ENCODE results near the gene MEP1B.

Gene MEP1B

DNA sequence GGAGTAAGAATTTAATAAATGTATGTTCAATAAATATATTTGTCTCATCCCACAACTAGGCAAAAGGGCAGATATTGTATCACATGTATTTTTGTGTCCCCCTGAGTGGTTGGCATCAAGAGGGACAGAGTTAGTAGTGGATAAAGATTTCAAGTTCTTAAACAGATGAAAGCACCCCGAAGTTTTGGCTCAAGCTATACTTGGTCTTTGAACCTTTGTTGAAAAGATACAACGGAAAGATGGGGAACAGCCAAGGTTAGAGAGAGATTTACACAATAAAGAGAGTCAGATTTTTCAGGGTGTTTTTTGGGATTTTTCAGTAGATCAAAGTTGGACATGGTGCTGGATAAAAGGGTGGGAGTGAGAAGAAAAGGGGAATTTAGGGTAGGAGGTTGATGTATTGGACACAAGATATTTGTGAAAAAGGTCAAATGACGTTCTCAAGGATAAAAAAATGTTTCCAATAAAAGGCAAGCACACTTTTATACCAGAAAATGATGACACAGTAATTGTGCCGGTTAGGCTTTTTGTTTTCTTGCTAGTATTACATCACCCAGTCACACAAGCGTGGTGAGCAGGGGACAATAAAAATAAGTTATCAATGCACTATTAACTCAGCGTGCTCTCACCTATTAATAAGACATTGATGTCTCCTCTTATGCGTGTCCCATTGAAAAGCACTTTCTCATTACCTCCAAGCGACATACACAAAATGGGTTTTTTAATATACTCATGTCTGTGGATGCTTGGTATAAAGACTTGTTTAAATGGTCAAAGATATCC, 59.5 kb downstream of the MEP1B start:
- H3K9me3 Mint-ChIP-seq: no peaks in the 10 kb centered on the region
- H3K27ac Mint-ChIP-seq: no peak overlapping the region
- H3K4me3 Mint-ChIP-seq: no peak overlapping the region

DNA sequence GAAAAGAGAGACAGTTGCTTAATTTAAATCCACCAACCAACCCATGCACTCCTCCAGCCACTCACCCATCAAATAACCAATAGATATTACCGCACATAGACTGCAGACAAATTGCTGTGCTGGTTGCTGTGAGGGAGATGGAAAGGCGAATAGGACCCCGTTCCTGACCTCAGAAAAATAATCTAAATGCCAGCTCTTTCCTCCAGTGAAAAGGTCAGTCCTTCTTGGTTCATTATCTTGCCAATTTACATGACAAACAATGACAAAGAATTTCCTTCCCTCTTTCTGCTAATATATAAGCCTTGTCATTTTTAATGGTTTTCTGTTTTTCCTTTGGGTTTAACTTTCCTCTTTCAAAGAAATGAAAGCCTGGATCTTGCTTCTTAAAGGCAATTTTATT, 61.6 kb downstream of the MEP1B start:
- no peak overlapping the region for H3K4me3 Mint-ChIP-seq
- H3K4me1 Mint-ChIP-seq: no peaks in the 10 kb centered on the region
- no peak overlapping the region for H3K27ac Mint-ChIP-seq
- no peaks in the 10 kb centered on the region for H3K9me3 Mint-ChIP-seq
- H3K36me3 Mint-ChIP-seq: no peaks in the 10 kb centered on the region
- peaks cover 25% of the 10 kb centered on the region for H3K27me3 Mint-ChIP-seq

More for the DNA sequence above, 59.5 kb downstream of the MEP1B start:
- H3K36me3 Mint-ChIP-seq: no peaks in the 10 kb centered on the region
- H3K4me1 Mint-ChIP-seq: no peaks in the 10 kb centered on the region
- peaks cover 23% of the 10 kb centered on the region for H3K27me3 Mint-ChIP-seq

DNA sequence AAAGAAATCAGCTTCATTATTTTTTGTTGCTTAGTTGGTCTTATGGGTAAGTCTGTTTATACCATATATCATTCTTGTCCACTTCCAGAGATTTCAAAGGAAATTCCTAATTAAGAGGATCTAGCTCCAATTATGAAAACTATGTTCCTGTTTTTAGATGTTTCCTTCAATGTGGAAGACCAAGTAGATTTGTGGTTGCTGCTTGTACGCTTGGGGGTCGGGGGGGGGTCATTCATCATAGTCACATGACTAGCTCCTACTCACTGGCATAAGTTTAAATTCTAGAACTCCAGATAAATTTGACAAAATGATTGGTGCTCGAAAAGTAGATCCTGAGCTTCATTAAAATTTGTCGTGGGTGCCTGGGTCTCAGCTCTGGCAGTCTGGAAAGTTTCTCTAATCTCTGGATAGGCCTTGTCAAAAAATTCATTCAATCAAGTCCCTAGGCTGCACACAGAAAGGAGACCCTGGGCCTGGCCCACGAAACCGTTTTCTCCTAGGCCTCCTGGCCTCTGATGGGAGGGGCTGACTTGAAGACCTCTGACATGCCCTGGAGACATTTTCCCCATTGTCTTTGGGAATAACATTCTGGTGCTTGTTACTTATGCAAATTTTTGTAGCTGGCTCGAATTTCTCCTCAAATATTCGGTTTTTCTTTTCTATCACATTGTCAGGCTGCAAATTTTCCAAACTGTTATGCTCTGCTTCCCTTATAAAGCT, 62.5 kb downstream of the MEP1B start:
- Mint-ChIP-seq H3K9me3 (no peaks in the 10 kb centered on the region), H3K27me3 (peaks cover 27% of the 10 kb centered on the region), H3K4me3 (no peak overlapping the region), H3K4me1 (no peaks in the 10 kb centered on the region), H3K36me3 (no peaks in the 10 kb centered on the region), H3K27ac (no peak overlapping the region)

DNA sequence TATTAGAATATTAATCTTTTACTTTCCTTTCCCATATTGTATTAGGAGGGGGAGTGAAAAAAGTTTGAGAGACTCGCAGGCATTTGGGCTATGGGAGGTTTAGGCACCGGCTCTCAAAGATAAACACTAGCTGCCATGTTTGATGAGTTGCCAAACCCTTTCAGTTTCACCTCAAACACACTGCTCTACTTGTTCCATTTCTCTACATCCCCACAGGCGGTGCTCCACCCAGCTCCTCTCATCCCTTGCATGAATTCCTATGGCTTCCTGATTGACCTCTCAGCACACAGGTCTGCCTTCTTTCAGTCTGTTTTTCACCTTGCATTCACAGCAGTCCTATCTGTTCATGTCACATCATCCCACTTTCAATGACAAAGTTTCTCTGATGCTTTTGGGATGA, 65.7 kb downstream of the MEP1B start:
- no peaks in the 10 kb centered on the region for H3K9me3 Mint-ChIP-seq
- H3K36me3 Mint-ChIP-seq: no peaks in the 10 kb centered on the region
- peaks cover 19% of the 10 kb centered on the region for H3K27me3 Mint-ChIP-seq
- H3K4me3 Mint-ChIP-seq: no peak overlapping the region
- no peak overlapping the region for H3K27ac Mint-ChIP-seq
- no peaks in the 10 kb centered on the region for H3K4me1 Mint-ChIP-seq

DNA sequence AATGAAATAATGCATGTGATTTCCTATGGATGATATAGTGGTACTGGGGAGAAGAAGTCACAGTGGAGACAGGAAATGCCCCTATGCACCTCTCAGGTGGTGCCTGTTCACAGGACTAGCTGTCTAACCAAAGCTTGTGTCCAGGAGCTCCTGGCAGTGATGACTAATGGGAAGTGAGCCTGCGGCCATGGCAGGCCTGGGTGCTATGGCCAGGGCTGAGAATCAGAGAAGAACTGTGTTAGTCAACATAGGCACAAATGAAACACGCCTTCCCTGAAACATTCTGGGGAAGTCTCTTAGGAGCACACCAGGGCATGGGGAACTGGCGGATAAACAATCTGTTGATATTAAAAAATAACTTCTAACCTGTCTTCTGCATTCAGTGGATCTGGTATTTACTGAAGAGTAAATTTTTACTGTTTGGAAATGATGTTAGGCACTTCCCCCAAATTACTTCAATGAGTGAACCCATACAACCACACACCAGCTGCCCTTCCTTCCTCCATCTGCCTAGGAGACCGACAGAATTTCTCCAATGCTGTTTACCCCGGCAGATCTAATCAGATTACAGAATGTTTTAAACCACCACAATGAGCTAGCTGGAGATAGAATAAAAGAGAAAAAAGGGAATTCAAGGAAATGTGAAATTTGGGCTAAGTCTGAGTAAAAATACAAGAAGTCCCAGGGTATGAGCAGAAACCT, 67.4 kb downstream of the MEP1B start:
- Mint-ChIP-seq H3K9me3 (no peaks in the 10 kb centered on the region), H3K36me3 (no peaks in the 10 kb centered on the region), H3K27ac (no peak overlapping the region), H3K27me3 (peaks cover 21% of the 10 kb centered on the region), H3K4me1 (no peaks in the 10 kb centered on the region), H3K4me3 (no peak overlapping the region)

DNA sequence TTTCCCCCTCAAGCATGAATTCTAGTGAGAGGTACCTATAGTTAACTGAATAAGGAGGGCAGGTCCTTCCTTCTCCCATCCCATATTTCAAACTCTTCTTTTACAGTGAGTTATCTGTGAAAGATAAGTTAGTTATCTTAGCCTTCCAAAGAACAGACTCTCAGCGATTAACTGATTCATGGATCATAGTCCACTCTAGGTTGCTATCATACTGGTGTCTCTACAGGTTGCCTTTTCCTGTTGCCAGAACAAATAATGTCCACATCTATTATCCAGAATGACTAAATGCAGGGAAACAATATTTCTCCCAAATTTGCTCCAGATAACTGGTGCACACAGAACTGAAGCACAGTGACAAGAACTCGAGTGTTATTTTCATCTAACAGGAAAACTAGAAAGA, 68.3 kb downstream of the MEP1B start:
- H3K4me1 Mint-ChIP-seq: no peaks in the 10 kb centered on the region
- H3K36me3 Mint-ChIP-seq: no peaks in the 10 kb centered on the region
- H3K9me3 Mint-ChIP-seq: no peaks in the 10 kb centered on the region
- no peak overlapping the region for H3K27ac Mint-ChIP-seq
- no peak overlapping the region for H3K4me3 Mint-ChIP-seq
- peaks cover 16% of the 10 kb centered on the region for H3K27me3 Mint-ChIP-seq

DNA sequence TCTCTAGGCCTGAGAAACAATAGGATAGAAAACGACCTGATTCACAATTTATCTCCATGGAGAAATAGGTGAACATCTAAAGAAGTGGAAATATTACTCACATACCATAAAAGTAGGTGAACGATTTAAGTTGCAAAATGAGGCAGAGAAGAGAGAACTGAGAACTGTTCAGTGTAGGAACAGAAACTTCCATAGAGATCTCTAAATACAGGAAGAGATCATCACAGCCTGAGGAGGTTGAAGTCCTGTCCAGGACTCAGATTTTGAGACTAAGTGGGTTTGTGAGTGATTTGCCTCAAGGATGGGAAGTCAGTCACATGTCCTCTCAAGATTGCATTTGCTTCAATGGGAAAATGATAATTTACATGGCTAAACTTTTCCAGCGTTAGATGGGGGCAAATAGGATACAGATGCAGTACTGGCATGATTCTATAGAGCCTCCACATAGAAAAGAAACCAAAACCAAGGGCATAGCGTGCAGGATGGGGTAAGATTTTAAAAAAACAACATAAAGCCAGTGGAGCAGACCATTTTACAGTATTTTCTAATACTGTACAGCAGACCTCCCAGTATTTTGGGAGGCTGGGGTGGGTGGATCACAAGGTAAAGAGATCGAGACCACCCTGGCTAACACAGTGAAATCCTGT, 68.8 kb downstream of the MEP1B start:
- Mint-ChIP-seq H3K4me1 (no peaks in the 10 kb centered on the region), H3K36me3 (no peaks in the 10 kb centered on the region), H3K9me3 (no peaks in the 10 kb centered on the region), H3K27me3 (peaks cover 19% of the 10 kb centered on the region), H3K4me3 (no peak overlapping the region), H3K27ac (no peak overlapping the region)

DNA sequence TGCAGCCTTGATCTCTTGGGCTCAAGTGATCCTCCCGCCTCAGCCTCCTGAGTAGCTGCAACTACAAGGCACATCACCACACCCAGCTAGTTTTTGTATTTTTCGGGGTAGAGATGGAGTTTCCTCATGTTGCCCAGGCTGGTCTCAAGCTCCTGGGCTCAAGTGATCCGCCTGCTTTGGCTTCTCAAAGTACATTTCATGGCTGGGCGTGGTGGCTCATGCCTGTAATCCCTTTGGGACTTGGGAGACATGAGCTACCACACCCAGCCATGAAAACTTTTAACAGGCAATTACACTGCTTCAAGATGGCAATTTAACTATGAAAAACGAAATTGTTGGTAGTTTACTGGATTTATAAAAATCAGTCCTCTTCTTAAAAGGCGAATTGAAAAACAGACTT, 69.7 kb downstream of the MEP1B start:
- Mint-ChIP-seq H3K4me1 (no peaks in the 10 kb centered on the region), H3K36me3 (no peaks in the 10 kb centered on the region), H3K27me3 (peaks cover 19% of the 10 kb centered on the region), H3K9me3 (no peaks in the 10 kb centered on the region), H3K27ac (no peak overlapping the region), H3K4me3 (no peak overlapping the region)

DNA sequence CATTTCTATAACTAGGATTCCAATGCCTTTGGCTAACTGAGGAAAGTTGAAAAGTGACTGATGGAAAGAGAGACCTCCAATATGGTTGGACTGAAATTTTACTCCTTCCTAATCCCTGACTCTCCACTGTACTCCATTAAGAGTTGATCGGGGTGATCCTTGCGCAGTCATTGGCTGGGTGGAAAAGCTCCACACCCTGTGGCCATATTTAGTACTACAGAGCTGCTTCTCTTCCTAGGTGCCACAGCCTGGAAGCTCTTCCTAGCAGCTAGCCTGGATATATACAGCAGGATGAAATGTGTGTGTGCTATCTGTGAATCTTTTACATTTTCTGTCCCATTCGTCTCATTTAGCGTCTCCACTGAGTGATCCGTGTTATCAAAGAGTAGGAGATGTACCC, 71.2 kb downstream of the MEP1B start:
- Mint-ChIP-seq H3K27ac (no peak overlapping the region), H3K9me3 (no peaks in the 10 kb centered on the region), H3K4me3 (no peak overlapping the region), H3K4me1 (no peaks in the 10 kb centered on the region), H3K36me3 (no peaks in the 10 kb centered on the region), H3K27me3 (peaks cover 20% of the 10 kb centered on the region)

DNA sequence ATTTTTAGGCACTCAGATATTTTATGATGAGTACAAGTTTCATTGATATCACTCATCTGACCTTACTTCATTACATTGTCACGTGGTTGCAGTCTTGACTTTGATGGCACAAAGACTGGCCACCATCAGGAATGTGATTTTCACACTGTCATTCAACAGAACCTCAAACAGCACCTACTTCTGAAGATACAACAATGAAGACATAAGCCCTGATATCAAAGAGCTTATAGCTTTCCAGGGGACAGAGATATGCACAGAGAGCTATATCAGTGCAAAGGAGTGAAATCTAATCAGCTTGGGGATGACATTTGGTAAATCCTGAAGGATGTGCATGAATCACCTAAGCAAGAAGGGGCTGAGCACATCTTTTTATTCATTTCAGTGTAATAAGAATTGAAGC, 72.3 kb downstream of the MEP1B start:
- no peaks in the 10 kb centered on the region for H3K36me3 Mint-ChIP-seq
- no peak overlapping the region for H3K27ac Mint-ChIP-seq
- no peaks in the 10 kb centered on the region for H3K9me3 Mint-ChIP-seq
- no peak overlapping the region for H3K4me3 Mint-ChIP-seq
- H3K4me1 Mint-ChIP-seq: no peaks in the 10 kb centered on the region
- peaks cover 14% of the 10 kb centered on the region for H3K27me3 Mint-ChIP-seq

DNA sequence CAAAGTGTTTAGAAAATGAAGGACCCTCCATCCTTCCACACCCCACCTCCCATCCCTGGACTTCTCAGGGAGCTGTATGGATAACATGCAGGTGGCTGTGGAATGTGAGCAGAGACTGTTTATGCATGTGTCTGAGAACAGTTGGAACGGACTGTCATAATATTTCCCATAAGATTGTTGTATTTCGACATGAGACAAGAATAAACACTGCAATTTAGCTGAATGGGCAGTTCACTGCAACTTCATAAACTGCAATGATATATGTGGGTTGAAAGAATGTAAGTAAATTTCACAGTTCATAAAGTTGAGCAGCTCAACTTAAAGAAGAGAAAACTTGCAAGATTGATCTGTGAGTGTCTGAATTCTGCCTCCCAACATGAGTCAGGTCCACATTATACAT, 74.6 kb downstream of the MEP1B start:
- H3K27ac Mint-ChIP-seq: no peak overlapping the region
- no peaks in the 10 kb centered on the region for H3K4me1 Mint-ChIP-seq
- H3K36me3 Mint-ChIP-seq: no peaks in the 10 kb centered on the region
- H3K9me3 Mint-ChIP-seq: no peaks in the 10 kb centered on the region
- no peak overlapping the region for H3K4me3 Mint-ChIP-seq
- H3K27me3 Mint-ChIP-seq: peaks cover 11% of the 10 kb centered on the region

DNA sequence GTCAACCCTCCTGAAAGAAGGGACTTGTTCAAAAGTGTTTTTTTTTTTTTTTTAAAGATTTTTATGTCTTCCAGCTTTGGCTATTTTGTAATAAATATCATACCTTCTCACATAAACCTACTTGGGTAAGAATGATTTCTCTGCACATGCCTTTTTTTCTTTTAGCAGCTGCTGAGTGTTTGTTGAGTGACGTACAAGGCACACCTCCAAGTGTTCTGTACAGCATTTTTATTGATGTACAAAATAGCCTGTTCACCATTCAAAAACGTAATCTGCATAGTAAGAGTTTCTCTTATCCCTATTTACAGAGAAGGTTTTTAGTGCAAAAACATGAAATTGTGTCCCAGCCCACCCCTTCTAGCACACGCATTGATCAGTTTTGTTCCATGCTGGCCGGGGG, 77.6 kb downstream of the MEP1B start:
- H3K27me3 Mint-ChIP-seq: peaks cover 7% of the 10 kb centered on the region
- H3K27ac Mint-ChIP-seq: no peak overlapping the region
- H3K4me1 Mint-ChIP-seq: no peaks in the 10 kb centered on the region
- H3K36me3 Mint-ChIP-seq: no peaks in the 10 kb centered on the region
- H3K4me3 Mint-ChIP-seq: no peak overlapping the region
- H3K9me3 Mint-ChIP-seq: no peaks in the 10 kb centered on the region

Measured in activated naive CD4-positive, alpha-beta T cell treated with anti-CD3 and anti-CD28 coated beads, Interleukin-2, amount 50 U/mL, for 24 hours (primary cell).